Astrocyte of the cerebellum (primary cell): ENCODE results near the gene STK24.

Source experiments
- DNase-seq: peaks from one replicate; pipeline ENCODE4 v3.0.0-alpha.2; 2011; ENCODE audit warnings: low read depth
- H3K4me3 ChIP-seq: 2 replicates; pipeline ENCODE4 v1.5.1; 2011; ENCODE audit warnings: mild to moderate bottlenecking, low read depth, low read length, moderate library complexity
- in situ Hi-C: cut with HindIII; loops from 2 replicates; pipeline ENCODE4 v1.10.0; 2017; ENCODE audit warnings: low sequenced_read_pairs
- TF ChIP-seq, protein P1 (sequence below): IDR thresholded peaks from 2 replicates; pipeline ENCODE4 v1.5.1; 2012; ENCODE audit warnings: low read length, low read depth, moderate library complexity, mild to moderate bottlenecking; ENCODE audit errors: missing control alignments

STK24 gene

DNA sequence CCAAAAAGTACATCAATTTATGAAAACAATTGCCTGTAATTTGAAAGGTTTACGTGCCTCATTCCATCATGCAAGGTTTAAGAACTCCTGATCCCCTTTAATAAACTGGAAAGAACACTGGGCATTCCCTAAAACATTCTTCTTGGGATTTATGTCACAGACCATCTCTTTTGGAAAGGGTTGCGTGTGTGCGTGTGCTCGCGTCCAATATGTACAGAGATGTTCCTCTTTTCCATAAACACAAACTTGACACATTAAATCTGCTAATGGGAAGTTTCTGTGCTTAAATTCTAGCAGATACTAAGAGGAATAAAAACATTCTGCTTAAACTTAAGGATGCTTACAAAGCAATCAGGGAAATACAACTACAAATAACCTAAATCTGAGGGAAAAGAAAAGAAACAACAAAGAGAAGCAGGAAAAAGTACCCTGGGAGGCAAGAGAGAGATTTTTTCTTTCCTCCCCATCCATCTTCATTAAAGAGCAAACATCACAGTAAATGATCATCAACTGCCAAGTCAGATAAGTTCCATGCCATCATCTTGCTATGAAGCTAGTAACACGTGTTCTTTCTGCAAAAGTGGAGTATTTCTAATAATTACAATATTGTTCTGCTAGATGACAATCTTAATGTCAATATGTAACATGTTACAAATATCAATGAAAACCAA, 83.7 kb downstream of the STK24 start:
- in situ Hi-C loops = no loop called here
- TF ChIP-seq, protein P1, sequence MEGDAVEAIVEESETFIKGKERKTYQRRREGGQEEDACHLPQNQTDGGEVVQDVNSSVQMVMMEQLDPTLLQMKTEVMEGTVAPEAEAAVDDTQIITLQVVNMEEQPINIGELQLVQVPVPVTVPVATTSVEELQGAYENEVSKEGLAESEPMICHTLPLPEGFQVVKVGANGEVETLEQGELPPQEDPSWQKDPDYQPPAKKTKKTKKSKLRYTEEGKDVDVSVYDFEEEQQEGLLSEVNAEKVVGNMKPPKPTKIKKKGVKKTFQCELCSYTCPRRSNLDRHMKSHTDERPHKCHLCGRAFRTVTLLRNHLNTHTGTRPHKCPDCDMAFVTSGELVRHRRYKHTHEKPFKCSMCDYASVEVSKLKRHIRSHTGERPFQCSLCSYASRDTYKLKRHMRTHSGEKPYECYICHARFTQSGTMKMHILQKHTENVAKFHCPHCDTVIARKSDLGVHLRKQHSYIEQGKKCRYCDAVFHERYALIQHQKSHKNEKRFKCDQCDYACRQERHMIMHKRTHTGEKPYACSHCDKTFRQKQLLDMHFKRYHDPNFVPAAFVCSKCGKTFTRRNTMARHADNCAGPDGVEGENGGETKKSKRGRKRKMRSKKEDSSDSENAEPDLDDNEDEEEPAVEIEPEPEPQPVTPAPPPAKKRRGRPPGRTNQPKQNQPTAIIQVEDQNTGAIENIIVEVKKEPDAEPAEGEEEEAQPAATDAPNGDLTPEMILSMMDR = no peak
- DNase-seq = no peak
- no peak overlapping the region for H3K4me3 ChIP-seq

- H3K4me3 ChIP-seq = no peak overlapping the region
- TF ChIP-seq, protein P1 = no peak
- in situ Hi-C loops = no loop called here
- no peak for DNase-seq
Observed at GRCh38 chr13:98492335-98493041, 84.4 kb downstream of the STK24 start.

GRCh38 chr13:98490866-98491265, 86.0 kb downstream of the STK24 start:
- in situ Hi-C loops = no loop called here
- TF ChIP-seq, protein P1 = no peak
- no peak overlapping the region for H3K4me3 ChIP-seq
- DNase-seq = no peak

- in situ Hi-C loops = no loop called here
- no peak overlapping the region for H3K4me3 ChIP-seq
- no peak for DNase-seq
- TF ChIP-seq, protein P1 = no peak
Observed at GRCh38 chr13:98490195-98490836, 86.6 kb downstream of the STK24 start.

DNA sequence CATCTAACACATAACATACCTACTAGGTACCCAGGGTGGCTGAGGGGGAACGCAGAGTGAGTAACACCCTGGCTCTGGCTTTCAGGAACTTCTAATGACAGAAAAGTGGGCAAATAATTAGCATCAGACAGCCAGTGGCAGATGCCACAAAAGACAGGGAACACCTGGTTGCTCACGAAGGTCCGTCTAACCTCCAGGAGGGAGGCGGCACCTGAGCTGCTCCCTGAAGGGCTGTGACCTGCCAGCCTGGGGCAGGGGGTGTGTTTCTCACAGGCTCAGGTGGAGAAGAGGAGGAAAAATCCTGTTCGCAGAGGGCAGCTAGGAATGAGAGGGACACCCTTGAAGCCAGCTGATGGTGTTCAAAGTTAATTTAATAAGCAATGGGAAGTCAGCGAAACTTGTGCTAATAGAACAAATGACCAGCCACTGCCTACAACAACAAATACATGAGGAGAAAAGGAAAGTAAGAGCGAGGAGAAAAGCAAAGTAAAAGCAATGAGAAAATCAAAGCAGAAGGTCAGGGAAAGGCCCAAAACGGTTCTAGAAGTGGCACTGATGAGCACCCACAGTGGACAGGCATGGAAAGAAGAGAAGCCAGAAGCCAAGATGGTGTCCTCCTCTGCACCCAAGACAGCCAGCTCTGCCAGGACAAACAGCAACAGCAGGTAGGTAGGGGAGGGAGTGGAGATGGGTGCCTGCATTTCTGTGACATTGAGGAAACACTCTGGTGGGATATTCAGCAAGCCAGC, 87.3 kb downstream of the STK24 start:
- TF ChIP-seq, protein P1 = no peak
- in situ Hi-C loops = no loop called here

GRCh38 chr13:98488736-98489135, 88.2 kb downstream of the STK24 start:
- in situ Hi-C loops = no loop called here
- no peak overlapping the region for H3K4me3 ChIP-seq
- no peak for DNase-seq
- TF ChIP-seq, protein P1 = no peak

More for the DNA sequence above, 87.3 kb downstream of the STK24 start:
- DNase-seq = no peak
- no peak overlapping the region for H3K4me3 ChIP-seq
